A549 (cell line): ENCODE measurements around the gene GLO1.

Source experiments
- CTCF ChIP-seq: fragments of >200 bp; sonication (Bioruptor Twin); formaldehyde crosslinking; IDR thresholded peaks from 3 replicates; pipeline ENCODE4 v1.5.1; 2016
- POLR2A ChIP-seq: IDR thresholded peaks from 2 replicates; pipeline ENCODE4 v1.6.1; 2012; ENCODE audit warnings: mild to moderate bottlenecking, low read length

- TF ChIP-seq CTCF = no peak
- no peak for TF ChIP-seq POLR2A
Measured at GRCh38 chr6:38724343-38724742, 21.4 kb upstream of the GLO1 start.
